ENCODE data around the gene LSM11. TPM values are rescaled to one million over a fixed set of nuclear protein-coding genes. Genes with fewer than 3 reads are reported as not detected.

LSM11 gene
- total RNA-seq, 4 donors from 2014 or later = 2.6 to 4.1 (median 3.9) TPM

- TF ChIP-seq, protein P1, sequence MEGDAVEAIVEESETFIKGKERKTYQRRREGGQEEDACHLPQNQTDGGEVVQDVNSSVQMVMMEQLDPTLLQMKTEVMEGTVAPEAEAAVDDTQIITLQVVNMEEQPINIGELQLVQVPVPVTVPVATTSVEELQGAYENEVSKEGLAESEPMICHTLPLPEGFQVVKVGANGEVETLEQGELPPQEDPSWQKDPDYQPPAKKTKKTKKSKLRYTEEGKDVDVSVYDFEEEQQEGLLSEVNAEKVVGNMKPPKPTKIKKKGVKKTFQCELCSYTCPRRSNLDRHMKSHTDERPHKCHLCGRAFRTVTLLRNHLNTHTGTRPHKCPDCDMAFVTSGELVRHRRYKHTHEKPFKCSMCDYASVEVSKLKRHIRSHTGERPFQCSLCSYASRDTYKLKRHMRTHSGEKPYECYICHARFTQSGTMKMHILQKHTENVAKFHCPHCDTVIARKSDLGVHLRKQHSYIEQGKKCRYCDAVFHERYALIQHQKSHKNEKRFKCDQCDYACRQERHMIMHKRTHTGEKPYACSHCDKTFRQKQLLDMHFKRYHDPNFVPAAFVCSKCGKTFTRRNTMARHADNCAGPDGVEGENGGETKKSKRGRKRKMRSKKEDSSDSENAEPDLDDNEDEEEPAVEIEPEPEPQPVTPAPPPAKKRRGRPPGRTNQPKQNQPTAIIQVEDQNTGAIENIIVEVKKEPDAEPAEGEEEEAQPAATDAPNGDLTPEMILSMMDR (IDR thresholded peaks at IDR 0.05; ENCODE audit: low read depth) = no peak
Observed at GRCh38 chr5:157732130-157732514, 11.4 kb upstream of the LSM11 start.

DNA sequence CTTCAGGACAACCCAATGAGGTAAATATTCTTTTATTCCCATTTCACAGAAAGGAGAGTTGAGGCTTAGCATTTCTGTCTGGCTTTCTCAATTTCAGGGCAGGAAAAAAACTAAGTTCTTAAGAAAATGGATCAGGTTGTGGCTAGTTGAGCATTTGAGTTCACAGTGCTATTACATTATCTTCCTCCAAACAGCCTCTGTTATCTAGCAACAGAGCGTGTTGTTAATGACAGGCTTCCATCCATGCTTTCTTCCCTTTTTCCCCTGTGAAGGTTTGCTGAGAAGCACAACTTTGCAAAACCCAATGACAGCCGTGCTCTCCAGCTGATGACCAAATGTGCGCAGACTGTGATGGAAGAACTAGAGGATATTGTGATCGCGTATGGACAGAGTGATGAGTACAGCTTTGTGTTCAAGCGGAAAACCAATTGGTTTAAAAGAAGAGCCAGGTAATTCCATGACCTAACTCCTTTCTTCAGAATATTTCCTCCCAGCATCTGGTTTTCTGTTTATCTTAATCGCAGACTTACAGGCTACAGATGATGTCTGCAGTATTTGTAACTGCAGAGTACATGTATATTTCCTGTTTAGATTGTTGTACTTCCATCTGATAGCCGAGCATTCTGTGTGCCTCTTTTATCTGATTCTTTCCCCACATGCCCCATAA, 10.8 kb upstream of the LSM11 start:
- TF ChIP-seq, protein P1 (IDR thresholded peaks at IDR 0.05; ENCODE audit: low read depth) = no peak

DNA sequence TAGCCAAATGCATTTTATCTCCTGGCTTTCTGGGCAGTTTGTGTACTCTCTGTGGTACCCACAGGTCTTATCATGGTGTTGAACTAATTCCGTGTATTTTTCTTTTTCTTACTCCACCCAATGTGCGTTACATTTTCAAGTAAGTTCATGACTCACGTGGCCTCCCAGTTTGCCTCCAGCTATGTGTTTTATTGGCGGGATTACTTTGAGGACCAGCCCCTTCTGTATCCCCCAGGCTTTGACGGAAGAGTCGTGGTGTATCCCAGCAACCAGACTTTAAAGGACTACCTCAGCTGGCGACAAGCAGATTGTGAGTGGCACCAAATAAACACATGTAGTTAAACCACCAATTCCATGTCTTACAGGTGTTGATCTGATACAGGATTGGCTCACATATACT, 9.1 kb upstream of the LSM11 start:
- TF ChIP-seq, protein P1 (IDR thresholded peaks at IDR 0.05; ENCODE audit: low read depth) = no peak

DNA sequence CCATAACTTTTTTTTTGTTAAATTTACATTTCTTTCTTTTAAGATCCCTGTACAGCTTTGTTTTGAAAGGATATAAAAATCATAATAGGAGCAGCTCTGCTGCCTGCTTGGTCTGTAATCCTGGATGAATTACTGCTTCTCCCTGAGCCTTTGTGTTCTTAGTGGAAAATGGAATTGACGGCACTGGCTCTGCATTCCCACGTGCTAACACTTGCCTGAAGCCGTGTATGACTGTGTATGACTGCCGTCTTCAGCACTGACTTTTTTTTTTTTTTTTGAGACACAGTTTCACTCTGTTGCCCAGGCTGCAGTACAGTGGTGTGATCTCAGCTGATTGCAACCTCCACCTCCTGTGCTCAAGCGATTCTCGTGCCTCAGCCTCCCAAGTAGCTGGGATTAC, 7.5 kb upstream of the LSM11 start:
- TF ChIP-seq, protein P1 (IDR thresholded peaks at IDR 0.05; ENCODE audit: low read depth) = no peak

- TF ChIP-seq, protein P1 (IDR thresholded peaks at IDR 0.05; ENCODE audit: low read depth) = no peak
Observed at GRCh38 chr5:157739388-157740228, 3.9 kb upstream of the LSM11 start.

- TF ChIP-seq, protein P1 (IDR thresholded peaks at IDR 0.05; ENCODE audit: low read depth) = no peak
Observed at GRCh38 chr5:157740229-157740610, 3.3 kb upstream of the LSM11 start.

- TF ChIP-seq, protein P1 (IDR thresholded peaks at IDR 0.05; ENCODE audit: low read depth) = no peak
Observed at GRCh38 chr5:157741131-157741530, 2.4 kb upstream of the LSM11 start.
